ENCODE measurements around the gene DGKD. TPM values are rescaled to one million over a fixed set of nuclear protein-coding genes. Genes with fewer than 3 reads are reported as not detected.

DGKD gene
- total and polyA plus RNA-seq, 2 donors from 2014 or later: 2.6 to 32.3 TPM

GRCh38 chr2:233468741-233469110 lies 114.4 kb downstream of the DGKD start:
- no peak overlapping the region for H3K9ac ChIP-seq (ENCODE audit: low read length in 3 of 3)
- H3K4me3 ChIP-seq (ENCODE audit: low read length in 3 of 3): no peak overlapping the region
- DNase-seq (peak in 1 of 5 donors; percentile 37), FAIRE-seq (no peak)
- no peaks in the 10 kb centered on the region for H3K4me1 ChIP-seq (ENCODE audit: control insufficient read depth in 2 of 3, insufficient read depth in 2 of 3, low read depth in 1 of 3, low read length in 3 of 3)
- TF ChIP-seq CTCF (IDR thresholded peaks at IDR 0.05; ENCODE audit: borderline replicate concordance, extremely low read depth, insufficient read depth): no peak
- no peaks in the 10 kb centered on the region for H3K27me3 ChIP-seq (ENCODE audit: control insufficient read depth, insufficient read depth, low read length)
- peaks cover 0 to 5% (median 0%) of the 10 kb centered on the region in 3 donors for H3K9me3 ChIP-seq (ENCODE audit: control insufficient read depth in 2 of 3, insufficient read depth in 1 of 3, low read length in 3 of 3)
- peaks cover 3 to 4% (median 3%) of the 10 kb centered on the region in 3 donors for H3K36me3 ChIP-seq (ENCODE audit: control insufficient read depth in 2 of 3, insufficient read depth in 3 of 3, low read length in 3 of 3)
- intact Hi-C loops (cut with DNase I): no loop called here
- H3K27ac ChIP-seq (ENCODE audit: low read depth in 2 of 2, low read length in 2 of 2): no peak overlapping the region

- intact Hi-C loops (cut with DNase I): no loop called here
- Histone ChIP-seq H3K4me1 (ENCODE audit: control insufficient read depth in 2 of 3, insufficient read depth in 2 of 3, low read depth in 1 of 3, low read length in 3 of 3) (no peaks in the 10 kb centered on the region), H3K27ac (ENCODE audit: low read depth in 2 of 2, low read length in 2 of 2) (peak overlapping the region; percentile 43 to 48), H3K4me3 (ENCODE audit: low read length in 3 of 3) (no peak overlapping the region), H3K27me3 (ENCODE audit: control insufficient read depth, insufficient read depth, low read length) (no peaks in the 10 kb centered on the region), H3K9ac (ENCODE audit: low read length in 3 of 3) (no peak overlapping the region), H3K36me3 (ENCODE audit: control insufficient read depth in 2 of 3, insufficient read depth in 3 of 3, low read length in 3 of 3) (peaks cover 2 to 3% (median 2%) of the 10 kb centered on the region in 3 donors), H3K9me3 (ENCODE audit: control insufficient read depth in 2 of 3, insufficient read depth in 1 of 3, low read length in 3 of 3) (peaks cover 0 to 5% (median 0%) of the 10 kb centered on the region in 3 donors)
- TF ChIP-seq CTCF (IDR thresholded peaks at IDR 0.05; ENCODE audit: borderline replicate concordance, extremely low read depth, insufficient read depth): no peak
- DNase-seq (peak in 1 of 5 donors; percentile 74), FAIRE-seq (no peak)
Measured at GRCh38 chr2:233469261-233470010, 115.1 kb downstream of the DGKD start.

GRCh38 chr2:233470011-233470687 lies 115.9 kb downstream of the DGKD start:
- Histone ChIP-seq H3K27ac (ENCODE audit: low read depth in 2 of 2, low read length in 2 of 2) (no peak overlapping the region), H3K4me3 (ENCODE audit: low read length in 3 of 3) (no peak overlapping the region), H3K4me1 (ENCODE audit: control insufficient read depth in 2 of 3, insufficient read depth in 2 of 3, low read depth in 1 of 3, low read length in 3 of 3) (no peaks in the 10 kb centered on the region), H3K36me3 (ENCODE audit: control insufficient read depth in 2 of 3, insufficient read depth in 3 of 3, low read length in 3 of 3) (peaks cover under 1 to 5% (median 2%) of the 10 kb centered on the region in 3 donors), H3K27me3 (ENCODE audit: control insufficient read depth, insufficient read depth, low read length) (no peaks in the 10 kb centered on the region), H3K9me3 (ENCODE audit: control insufficient read depth in 2 of 3, insufficient read depth in 1 of 3, low read length in 3 of 3) (peaks cover 0 to 5% (median 0%) of the 10 kb centered on the region in 3 donors), H3K9ac (ENCODE audit: low read length in 3 of 3) (no peak overlapping the region)
- intact Hi-C loops (cut with DNase I): no loop called here
- DNase-seq (peak in 4 of 5 donors; percentile 53 to 89 (median 72)), FAIRE-seq (no peak)
- TF ChIP-seq CTCF (IDR thresholded peaks at IDR 0.05; ENCODE audit: borderline replicate concordance, extremely low read depth, insufficient read depth): no peak

All from kidney (tissue), 14 donors.